Right ventricle myocardium inferior (tissue), 1 donor: Measurements from ENCODE around the gene SNTA1. TPM values are rescaled to one million over a fixed set of nuclear protein-coding genes. Genes with fewer than 3 reads are reported as not detected.
"Not testable (repeated sequence)": the region's sequence is repeated elsewhere in the genome, so short reads cannot be mapped to it uniquely, and the experiment has no call there.

Experiments used
- ATAC-seq: fragments of 200-7000 bp; cut with Tn5 transposase; one replicate; pipeline ENCODE4 v1.9.1; 2020; ENCODE audit warnings: mild to moderate bottlenecking, moderate library complexity
- DNase-seq: peaks from one replicate; pipeline ENCODE4 v3.0.0; 2021; ENCODE audit errors: missing footprints
- intact Hi-C: fragments of 100-400 bp; cut with DNase I; formaldehyde crosslinking; loops from one replicate; pipeline ENCODE4 v1.11.0; 2022
- total RNA-seq: library from RNA; stranded (reverse); fragmentation: NEBNext Ultra II Directional; extraction: Animal tissue kit (Norgen Biotek cat#: 25700); gene quantifications from one replicate; pipeline ENCODE4 v1.2.1, GENCODE V29; 2021
- donor health status: DM: no; HTN: yes; CAD: no; lungs with severe emphysema.

The SNTA1 gene
- total RNA-seq, 1 donor from 2014 or later = 199 TPM

DNA sequence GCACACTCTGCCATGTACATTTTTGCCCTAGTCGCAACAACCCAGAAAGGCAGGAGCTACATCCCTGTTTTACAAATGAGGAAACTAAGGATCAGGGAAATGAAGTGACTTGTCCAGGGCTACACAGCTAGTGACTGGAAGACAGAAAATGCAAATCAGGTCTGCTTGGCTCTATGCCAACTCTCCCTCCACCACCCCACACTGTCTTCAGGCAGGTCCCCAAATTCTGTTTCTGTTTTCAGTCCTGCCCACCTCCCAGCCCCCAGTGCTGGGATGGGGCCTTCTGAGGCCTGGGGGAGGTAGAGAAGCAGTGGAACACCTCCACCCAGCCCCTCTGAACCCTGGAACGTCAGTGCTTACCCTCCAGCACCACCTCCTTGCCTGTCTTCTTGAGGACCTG is 5.1 kb downstream of the SNTA1 start:
- no peak for ATAC-seq
- intact Hi-C loops = no loop called here
- DNase-seq = no peak

DNA sequence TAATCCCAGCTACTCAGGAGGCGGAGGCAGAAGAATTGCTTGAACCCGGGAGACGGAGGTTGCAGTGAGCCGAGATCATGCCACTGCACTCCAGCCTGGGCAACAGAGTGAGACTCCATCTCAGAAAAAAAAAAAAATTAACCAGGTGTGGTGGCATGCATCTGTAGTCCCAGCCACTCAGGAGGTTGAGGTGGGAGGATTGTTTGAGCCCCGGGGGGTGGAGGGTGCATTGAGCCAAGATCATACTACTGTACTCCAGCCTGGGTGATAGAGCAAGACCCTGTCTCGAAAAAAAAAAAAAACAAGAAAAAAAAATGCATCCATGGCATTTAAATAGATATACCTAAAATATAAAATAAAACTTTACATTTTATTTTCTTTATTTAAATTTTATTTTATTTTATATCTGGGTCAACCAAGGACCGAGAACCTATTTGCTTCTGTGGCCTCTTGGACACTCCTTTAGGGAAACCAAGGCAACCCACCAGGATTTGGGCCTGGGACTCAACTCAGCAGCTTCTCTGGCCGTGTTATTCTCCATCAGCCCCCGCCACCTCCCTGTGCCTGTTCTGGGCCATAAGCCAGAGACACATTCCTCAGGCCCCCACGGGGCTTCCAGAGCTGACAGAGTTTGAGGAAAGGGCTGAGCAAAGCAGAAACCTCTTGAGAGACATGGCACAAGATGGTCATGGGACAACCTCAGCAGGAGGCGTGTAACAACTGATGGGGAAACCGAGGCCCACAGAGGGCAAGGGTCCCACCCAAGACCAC is 6.2 kb downstream of the SNTA1 start:
- ATAC-seq (peak; percentile 65), DNase-seq (no peak)
- intact Hi-C loops = no loop called here

DNA sequence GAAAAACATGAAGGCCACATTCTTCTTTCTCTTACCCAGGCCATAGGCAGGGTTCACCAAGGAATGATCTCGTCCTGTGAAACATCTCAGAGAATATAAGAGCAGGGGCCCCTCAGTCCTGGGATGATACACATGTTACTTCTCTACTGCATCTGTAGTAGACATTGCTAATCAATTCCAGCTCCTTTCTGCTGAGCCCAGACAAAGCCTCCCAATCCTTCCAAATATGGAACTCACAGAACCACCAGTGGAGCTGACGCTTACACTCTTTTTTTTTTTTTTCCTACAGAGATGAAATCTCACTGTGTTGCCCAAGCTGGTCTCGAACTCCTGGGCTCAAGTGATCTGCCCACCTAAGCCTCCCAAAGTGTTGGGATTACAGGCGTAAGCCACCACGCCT is 9.1 kb downstream of the SNTA1 start:
- ATAC-seq (no peak), DNase-seq (no peak)
- intact Hi-C loops = no loop called here

DNA sequence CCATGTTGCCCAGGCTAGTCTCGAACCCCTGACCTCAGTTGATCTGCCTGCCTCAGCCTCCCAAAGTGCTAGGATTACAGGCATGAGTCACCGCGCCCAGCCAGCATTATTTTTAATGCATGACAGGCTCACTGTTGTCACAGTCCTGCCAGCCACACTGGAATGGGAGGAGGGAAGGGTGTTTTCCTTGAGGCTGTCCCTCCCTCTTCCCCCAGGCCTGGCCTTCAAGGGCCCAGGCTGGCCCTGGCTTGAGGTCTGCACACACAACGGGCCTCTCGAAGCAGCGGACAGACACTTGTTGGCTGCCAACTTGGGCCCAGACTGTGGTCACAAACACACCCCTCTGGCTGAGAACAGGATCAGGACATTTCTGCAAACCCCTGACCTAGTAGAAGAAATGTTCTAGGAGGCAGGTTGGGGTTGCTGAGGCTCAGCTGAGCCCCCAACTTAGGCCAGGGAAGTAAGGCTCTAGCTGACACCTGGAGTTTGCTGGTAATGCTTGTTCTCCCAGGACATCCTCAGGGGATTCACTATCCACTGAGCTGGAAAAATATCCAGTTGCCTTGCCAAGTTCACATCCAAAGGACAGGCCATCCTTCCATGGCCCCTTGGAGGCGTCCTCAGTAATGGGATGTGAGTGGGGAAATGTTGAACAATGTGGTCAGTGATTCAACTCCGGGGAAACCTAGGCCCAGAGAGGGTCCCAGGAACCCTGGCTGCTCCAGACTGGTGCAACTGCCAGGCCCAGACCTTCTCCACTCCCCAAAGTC is 9.9 kb downstream of the SNTA1 start:
- intact Hi-C loops = no loop called here
- DNase-seq (peak; percentile 75), ATAC-seq (peak; percentile 87)

DNA sequence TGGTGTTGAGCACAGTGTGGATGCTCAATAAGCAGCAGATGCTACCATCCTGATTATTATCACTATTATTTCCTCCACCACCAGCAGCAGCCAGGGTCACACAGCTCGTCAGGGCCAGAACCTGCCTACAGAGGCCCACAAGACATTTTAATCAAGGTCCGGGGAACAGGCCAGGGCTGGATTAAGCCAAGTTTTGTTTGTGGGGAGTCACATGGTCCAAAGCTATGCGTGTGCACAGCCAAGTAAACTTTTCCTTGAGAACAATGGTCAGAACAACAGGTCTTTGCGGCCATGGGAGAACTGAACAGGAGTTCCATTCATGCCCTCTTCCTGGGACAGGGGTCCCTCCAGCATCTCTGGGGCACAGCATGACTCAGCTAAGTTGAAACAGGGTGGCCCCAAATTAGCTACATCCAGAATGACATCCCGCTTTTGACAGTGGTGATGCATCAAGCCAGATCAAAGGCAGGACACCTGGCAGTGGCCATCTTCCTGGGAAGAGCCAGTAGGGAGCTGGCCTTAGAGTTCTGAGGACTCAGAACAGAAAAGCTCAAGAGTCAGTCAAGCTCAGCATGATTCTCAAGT is 11.7 kb downstream of the SNTA1 start:
- ATAC-seq (peak; percentile 72), DNase-seq (no peak)
- intact Hi-C loops = no loop called here

DNA sequence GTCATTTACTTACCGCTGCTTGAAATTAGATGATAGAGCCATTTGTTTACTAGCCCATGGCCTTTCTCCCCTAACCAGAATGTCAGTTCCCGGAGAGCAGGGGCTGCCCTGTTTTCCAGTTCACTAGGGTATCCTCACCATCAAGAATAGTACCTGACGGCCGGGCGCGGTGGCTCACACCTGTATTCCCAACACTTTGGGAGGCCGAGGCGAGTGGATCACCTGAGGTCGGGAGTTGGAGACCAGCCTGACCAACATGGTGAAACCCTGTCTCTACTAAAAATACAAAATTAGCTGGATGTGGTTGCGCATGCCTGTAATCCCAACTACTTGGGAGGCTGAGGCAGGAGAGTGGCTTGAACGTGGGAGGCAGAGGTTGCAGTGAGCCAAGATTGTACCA is 19.7 kb downstream of the SNTA1 start:
- DNase-seq, ATAC-seq, intact Hi-C loops: not testable (repeated sequence)

DNA sequence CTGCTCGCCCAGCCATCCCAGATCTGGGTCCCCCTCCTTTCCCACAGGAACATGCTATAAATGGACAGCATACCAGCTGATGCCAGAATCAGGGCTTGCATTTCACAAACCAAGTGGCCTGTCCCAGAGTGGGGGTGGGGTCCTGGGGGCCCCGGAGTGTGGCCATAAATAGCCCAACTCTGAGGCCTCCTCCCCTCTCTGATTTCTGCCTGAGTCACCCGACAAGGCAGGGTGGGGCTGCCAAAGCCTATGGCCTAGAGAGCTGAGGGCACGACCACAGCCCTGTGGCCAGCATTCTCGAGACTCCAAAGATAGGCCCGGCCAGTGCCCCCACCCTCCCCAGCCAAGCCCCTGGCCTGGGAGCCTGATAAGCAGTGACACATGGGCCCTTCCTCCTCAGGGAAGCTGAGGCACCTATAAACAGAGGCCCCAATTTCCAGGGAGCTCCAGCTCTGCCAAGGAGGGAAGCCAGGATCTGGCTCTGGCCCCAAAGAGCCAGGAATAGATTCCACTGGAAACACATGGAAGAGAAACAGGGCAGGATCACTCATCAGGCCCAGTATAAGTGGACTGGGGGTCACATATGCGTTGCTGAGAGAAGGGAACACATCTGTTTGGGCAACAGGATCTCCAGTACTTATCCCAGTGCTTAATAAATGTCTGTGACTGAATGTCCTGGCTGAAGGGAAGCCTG is 20.3 kb downstream of the SNTA1 start:
- intact Hi-C loops = no loop called here
- ATAC-seq (peak; percentile 85), DNase-seq (peak; percentile 82)

DNA sequence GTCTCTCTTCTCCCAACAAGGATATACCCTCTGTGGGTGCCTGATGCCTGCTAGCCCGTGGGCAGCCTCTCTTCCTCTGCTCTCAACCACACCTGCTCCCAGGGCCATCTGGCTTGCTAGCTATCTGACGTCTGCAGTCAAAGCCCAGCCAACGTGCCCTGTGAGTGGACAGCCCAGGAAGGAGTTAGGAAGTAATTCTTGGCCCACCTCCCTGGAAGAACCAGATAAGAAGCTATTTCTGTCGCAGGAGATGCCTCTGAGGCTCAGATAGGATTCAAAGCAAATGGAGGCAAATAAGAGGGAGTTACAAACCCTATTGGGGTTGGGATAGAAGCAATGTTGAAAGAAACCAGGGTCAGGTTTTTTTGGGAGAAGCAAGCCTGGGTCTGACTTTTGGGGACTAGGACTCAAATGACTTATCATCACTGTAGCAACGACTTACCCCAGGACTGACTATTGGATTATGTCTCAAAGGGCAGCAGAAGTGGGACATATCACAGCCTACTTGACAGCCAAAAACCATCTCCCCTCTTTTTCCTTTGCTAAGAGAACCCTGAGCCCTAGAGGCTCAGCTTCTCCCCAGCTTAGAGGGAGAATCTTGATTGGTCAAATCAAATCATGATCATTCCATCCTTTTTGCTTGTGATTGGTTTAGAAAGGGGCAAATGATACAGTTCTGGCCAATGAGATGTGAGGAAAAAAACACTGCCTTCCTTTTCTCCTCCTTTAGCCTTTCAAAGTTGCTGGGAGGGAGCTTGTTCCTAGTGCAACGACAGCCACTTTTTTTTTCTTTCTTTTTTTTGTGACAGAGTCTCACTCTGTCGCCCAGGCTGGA is 24.2 kb downstream of the SNTA1 start:
- DNase-seq = peak; percentile 78
- intact Hi-C loops = loop anchor here (1.0 kb wide), 1 partner anchor 24 kb away; the partner anchor contains the start of gene SNTA1
- peak; percentile 69 for ATAC-seq

DNA sequence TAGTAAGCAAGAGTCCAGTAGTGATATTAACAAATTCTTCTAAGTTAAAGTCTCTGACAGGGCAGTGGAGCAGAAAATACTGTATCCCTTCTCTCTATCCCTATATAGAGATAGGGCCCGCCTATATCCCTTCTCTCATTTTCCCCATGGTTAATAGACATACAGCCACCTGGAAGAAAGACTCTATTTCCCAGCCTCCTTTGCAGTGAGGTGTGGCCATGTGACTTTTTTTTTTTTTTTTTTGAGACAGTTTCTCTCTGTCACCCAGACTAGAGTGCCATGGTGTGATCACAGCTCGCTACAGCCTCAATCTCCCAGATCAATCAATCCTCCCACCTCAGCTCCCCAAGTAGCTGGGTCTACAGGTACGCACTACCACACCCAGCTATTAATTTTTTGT is 25.5 kb downstream of the SNTA1 start:
- no peak for ATAC-seq
- intact Hi-C loops = no loop called here
- no peak for DNase-seq

DNA sequence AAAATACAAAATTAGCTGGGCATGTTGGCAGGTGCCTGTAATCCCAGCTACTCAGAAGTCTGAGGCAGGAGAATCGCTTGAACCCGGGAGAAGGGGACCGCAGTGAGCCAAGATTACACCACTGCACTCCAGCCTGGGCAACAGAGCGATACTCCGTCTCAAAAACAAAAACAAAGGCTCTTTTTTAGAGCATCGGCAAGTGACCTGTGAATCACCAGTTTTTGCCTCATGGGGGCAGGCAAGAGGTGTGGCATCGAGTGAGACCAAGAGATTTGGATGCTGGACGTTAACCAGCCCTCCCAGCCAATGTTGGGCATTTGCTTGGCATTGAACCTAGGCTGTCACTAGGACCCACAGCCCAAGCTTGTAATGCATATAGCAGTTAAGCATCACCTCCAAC is 27.6 kb downstream of the SNTA1 start:
- DNase-seq (no peak), ATAC-seq (peak; percentile 32)
- intact Hi-C loops = no loop called here

DNA sequence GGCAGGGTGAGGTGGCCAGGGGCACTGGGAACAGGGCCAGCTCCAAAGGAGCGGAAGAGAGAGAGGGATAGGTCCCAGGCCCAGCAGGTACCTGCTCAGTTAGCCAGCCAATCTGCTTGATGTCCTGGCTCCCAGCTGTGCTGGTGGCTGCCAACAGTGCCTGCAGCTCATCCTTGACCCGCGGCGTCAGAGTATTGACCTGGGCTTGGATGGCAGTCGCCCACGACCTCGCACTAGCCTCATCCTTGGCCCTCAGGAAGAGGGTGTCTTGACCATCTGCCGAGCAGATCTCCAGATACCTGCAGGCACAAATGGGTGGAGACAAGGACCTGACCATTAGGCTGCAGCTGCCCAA is 31.1 kb downstream of the SNTA1 start:
- no peak for ATAC-seq
- intact Hi-C loops = no loop called here
- DNase-seq = no peak

DNA sequence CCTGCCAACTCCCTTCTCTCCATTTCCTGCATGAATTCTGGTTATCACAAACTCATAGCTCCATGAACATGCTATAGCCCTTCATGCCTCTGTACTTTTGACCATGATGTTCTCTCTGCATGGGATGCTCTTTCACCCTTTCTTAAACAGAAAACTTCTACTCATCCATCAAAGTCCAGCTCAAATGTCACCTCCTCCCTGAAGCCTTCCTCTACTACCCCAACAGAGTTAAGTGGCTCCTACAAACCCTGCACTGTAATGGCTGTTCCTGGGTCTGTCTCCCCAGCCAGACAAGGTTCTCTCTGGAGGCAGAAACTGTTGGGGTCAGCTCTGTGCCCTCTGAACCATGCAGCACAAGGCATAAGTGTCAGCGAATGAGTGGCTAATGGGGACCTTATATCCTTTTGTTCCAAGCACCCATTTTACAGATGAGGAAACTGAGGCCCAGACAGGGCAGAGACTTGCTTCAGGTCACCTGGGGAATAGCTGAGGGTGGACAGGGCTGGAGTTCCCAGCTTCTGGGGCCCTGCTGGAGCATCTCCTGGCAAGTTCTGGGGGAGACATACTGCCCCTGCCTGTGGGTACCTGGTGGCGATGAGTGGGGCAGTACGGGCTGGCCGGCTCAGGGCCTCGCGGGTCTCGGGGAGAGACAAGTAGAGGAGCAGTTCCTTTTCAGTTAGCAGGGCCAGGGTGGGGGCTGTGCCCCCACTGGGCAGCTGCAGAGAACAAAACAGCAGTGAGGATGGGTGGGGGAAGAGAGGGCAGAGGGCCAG is 31.7 kb downstream of the SNTA1 start:
- intact Hi-C loops = no loop called here
- DNase-seq (no peak), ATAC-seq (no peak)

DNA sequence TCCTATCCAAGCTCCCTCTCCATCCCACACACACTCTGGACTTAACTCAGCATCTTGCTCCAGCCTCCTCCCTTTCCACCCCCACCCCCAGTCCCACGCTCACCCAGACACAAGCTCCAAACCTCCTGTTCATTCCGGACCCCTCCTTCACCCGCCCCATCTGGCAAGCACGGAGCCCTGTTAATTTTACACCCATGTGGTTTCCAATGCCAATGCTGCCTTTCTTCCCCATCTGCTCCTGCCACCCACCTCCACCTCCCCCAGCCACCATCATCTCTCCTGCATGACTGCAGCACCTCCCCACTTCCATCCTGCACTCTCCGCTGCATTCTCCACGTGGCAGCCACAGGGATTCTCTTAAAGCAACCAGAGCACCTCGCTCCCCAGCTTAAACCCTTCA is 32.3 kb downstream of the SNTA1 start:
- DNase-seq (no peak), ATAC-seq (no peak)
- intact Hi-C loops = no loop called here

DNA sequence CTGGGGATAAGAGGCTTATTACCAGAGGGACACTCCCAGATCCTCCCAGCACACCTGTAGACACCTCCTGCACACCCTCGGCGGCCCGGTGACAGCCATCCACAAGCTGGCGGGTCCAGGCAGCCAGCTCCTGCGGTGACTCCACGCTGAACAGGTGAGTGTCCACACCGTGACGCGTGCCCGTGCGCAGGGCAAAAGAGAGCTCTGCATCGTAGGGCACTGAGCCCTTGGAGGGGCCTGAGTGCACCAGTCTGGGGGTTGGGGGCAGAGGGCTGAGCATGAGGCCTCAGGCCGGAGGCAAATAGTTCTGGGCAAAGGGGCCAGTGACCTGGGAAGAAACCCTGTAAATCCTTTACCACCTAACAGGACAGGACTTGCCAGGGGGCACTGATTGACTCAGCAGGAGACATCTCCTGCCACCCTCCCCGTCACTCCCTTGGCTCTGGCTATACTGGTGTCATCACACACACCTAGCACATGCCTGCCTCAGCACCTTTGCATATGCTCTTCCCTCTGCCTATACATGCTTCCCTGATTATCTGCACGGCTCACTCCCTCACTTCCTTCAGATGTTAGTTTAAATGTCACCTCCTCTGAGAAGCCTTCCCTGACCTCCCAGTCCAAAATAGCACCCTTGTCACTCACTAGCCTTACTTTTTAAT is 33.4 kb downstream of the SNTA1 start:
- intact Hi-C loops = no loop called here
- DNase-seq (no peak), ATAC-seq (no peak)

DNA sequence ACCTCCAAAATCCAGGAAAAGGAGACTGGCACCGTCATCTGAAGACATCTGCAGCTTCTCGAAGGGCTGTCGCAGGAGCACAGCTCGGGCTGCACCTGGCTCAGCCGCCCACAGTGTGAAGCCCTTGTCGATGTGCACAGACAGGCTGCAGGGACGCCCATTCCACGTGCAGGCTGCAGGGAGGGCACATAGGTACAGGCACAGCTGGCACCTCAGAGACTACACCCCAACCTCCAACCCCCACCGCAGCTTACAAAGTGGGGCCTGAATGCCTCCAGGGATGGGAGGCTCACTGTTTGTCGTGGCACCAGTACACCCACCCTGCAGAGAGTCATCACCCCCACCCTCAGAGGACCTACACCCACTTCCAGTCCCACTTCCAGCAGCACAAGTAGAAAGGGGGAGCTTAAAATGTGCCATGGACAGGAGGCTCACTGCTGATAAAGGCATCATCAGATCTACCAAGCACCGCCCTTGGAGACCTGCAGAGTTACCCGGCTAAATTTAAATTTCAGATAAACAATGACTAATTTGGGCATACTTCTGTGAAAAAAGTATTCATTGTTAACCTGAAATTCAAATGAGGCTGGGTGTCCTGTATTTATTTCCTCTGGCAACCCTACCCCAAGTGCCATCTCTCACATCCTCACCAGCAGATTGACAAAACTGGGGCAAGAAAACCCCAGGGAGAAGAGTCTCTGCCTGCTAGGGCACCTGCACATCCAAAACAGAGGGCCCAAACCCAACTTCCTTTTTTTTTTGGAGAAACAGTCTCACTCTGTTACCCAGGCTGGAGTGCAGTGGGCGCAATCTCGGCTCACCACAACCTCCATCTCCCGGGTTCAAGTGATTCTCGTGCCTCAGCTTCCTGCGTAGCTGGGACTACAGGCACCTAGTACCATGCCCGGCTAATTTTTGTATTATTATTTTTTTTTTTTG is 34.6 kb downstream of the SNTA1 start:
- no peak for ATAC-seq
- intact Hi-C loops = no loop called here
- no peak for DNase-seq

DNA sequence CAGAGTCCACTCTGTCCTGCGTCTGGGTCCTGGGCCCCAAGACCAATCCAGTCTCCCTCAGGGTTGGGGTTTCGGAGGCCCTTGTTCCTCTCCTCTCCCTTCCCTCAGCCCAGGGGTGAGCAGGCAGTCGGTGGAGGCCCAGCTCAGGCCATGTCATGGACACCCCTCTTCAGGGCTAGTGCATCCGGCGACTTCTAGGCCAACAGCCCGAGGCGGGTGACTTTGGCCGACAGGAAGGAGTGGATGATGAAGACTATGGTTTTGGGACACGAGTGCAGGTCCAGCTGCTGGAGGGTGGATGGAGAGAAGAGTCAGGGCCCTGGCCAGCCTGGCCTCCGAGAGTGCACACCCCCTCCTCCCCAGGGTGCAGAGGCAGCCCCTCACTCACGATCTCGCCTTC is 35.2 kb downstream of the SNTA1 start:
- intact Hi-C loops = no loop called here
- DNase-seq = no peak
- ATAC-seq = no peak
